ENCODE measurements around the gene ZNF521.
A peak's percentile ranks its signal among the peaks of the same experiment; 100 is the strongest.

DNA sequence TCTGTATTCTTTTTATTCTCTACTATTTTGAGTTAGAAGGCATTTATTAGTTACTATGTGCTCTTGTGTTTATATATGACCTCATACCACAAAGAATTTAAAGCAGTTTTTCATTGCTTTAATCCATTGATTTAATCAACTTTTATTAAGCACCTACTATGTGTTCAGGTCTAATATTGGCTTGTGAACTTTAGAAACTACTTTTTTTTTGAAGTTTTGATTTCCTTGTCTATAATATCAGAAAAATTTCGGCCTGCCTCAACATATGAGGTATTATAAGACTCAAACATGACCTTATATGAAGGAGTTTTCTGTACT is 117.7 kb downstream of the ZNF521 start:
- no peak for TF ChIP-seq CTCF (IDR thresholded peaks at IDR 0.05; ENCODE audit: extremely low read depth in 1 of 2, insufficient read depth in 1 of 2, low read depth in 1 of 2, low read length in 2 of 2)
- no peak for TF ChIP-seq EZH2 (IDR thresholded peaks at IDR 0.05; ENCODE audit: borderline replicate concordance, low read depth, low read length, severe bottlenecking)
- TF ChIP-seq JUN (IDR thresholded peaks at IDR 0.05; ENCODE audit: borderline replicate concordance, insufficient read depth, insufficient read length, low read depth) = peak; percentile 86
- TF ChIP-seq GATA2 (IDR thresholded peaks at IDR 0.05; ENCODE audit: insufficient read depth, insufficient read length, low read depth, low read length) = no peak
- TF ChIP-seq, protein P1, sequence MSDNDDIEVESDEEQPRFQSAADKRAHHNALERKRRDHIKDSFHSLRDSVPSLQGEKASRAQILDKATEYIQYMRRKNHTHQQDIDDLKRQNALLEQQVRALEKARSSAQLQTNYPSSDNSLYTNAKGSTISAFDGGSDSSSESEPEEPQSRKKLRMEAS (IDR thresholded peaks at IDR 0.05; ENCODE audit: insufficient read depth, insufficient read length) = no peak
- TF ChIP-seq POLR2AphosphoS5 (IDR thresholded peaks at IDR 0.05; ENCODE audit: insufficient read depth, low read depth, low read length) = no peak
- no peak for TF ChIP-seq POLR2A (IDR thresholded peaks at IDR 0.05; ENCODE audit: low read depth, low read length)
- peak; percentile 1 for TF ChIP-seq FOS (IDR thresholded peaks at IDR 0.05; ENCODE audit: borderline replicate concordance, insufficient read depth, low read length)

Data from endothelial cell of umbilical vein (primary cell).